ENCODE measurements around the gene ZNF682. TPM values are rescaled to one million over a fixed set of nuclear protein-coding genes. Genes with fewer than 3 reads are reported as not detected.

ZNF682 gene
- total RNA-seq, 1 experiment from 2014 or later: 4.5 TPM

DNA sequence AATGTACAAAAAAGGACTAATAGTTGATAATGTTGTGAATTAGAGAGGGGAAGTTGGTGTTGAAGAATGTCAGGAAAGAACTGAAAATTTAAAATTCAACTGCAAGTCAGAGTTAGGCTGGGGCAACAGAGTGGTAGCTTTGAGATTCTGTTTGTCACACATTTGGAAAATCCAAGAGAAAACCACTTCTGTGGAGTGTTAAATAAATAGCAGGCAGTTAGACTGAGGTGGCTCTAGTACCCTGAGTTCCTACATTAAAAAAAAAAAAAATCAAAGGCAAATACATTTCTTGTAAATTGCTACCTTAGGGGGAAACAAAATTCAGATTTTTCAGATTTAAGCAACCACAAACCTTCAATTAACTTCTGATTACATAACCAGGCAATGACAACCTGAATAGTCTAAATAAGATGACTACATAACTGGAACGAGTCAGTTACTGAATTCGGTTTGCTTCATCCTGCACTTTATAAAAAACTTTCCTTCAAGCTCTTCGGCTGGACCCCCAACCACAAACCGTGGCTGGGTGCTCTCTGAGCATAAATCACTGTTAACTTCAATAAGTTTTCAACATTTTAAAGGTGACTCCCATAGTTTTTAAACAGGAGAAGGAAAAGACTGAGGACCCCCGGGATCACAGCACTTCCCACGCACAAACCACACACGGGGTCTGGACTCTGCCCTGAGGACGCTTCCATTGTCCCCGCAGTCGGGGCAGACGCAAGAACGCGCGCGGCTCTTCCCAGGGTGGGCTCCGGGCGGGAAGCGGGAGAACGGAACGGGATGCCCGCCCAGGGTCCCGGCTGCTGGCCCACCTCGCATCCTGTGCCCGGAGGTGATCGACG lies 725 bp downstream of the ZNF682 start:
- Histone ChIP-seq H3K4me3 (ENCODE audit: low read depth in 2 of 2, low read length in 2 of 2) (peak overlapping the region; percentile 71 to 82), H3K27ac (ENCODE audit: low read length) (peak overlapping the region; percentile 78), H3K9me3 (ENCODE audit: control insufficient read depth, insufficient read depth, low read depth, low read length) (no peaks in the 10 kb centered on the region), H3K27me3 (ENCODE audit: control insufficient read depth, insufficient read depth, low read length) (no peaks in the 10 kb centered on the region), H3K36me3 (ENCODE audit: control insufficient read depth, insufficient read depth, low read length) (no peaks in the 10 kb centered on the region), H3K4me1 (ENCODE audit: control insufficient read depth, insufficient read depth, low read length) (0 out of 2 replicates have a peak, but pooled peaks cover 6% of the 10 kb centered on the region)
- ATAC-seq (no peak; the same call in 1 of the 2 replicates), DNase-seq (ENCODE audit: low read depth, low spot score) (no peak)
- TF ChIP-seq, protein P1, sequence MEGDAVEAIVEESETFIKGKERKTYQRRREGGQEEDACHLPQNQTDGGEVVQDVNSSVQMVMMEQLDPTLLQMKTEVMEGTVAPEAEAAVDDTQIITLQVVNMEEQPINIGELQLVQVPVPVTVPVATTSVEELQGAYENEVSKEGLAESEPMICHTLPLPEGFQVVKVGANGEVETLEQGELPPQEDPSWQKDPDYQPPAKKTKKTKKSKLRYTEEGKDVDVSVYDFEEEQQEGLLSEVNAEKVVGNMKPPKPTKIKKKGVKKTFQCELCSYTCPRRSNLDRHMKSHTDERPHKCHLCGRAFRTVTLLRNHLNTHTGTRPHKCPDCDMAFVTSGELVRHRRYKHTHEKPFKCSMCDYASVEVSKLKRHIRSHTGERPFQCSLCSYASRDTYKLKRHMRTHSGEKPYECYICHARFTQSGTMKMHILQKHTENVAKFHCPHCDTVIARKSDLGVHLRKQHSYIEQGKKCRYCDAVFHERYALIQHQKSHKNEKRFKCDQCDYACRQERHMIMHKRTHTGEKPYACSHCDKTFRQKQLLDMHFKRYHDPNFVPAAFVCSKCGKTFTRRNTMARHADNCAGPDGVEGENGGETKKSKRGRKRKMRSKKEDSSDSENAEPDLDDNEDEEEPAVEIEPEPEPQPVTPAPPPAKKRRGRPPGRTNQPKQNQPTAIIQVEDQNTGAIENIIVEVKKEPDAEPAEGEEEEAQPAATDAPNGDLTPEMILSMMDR (IDR thresholded peaks at IDR 0.05): no peak
- no peak for TF ChIP-seq SIN3A (IDR thresholded peaks at IDR 0.05; ENCODE audit: borderline replicate concordance, insufficient read depth, low read depth, low read length)
- no peak for TF ChIP-seq POLR2AphosphoS5 (IDR thresholded peaks at IDR 0.05; ENCODE audit: low read depth, low read length)
- TF ChIP-seq TCF7L2 (IDR thresholded peaks at IDR 0.05; ENCODE audit: low read depth, low read length): no peak
- TF ChIP-seq, protein P2, sequence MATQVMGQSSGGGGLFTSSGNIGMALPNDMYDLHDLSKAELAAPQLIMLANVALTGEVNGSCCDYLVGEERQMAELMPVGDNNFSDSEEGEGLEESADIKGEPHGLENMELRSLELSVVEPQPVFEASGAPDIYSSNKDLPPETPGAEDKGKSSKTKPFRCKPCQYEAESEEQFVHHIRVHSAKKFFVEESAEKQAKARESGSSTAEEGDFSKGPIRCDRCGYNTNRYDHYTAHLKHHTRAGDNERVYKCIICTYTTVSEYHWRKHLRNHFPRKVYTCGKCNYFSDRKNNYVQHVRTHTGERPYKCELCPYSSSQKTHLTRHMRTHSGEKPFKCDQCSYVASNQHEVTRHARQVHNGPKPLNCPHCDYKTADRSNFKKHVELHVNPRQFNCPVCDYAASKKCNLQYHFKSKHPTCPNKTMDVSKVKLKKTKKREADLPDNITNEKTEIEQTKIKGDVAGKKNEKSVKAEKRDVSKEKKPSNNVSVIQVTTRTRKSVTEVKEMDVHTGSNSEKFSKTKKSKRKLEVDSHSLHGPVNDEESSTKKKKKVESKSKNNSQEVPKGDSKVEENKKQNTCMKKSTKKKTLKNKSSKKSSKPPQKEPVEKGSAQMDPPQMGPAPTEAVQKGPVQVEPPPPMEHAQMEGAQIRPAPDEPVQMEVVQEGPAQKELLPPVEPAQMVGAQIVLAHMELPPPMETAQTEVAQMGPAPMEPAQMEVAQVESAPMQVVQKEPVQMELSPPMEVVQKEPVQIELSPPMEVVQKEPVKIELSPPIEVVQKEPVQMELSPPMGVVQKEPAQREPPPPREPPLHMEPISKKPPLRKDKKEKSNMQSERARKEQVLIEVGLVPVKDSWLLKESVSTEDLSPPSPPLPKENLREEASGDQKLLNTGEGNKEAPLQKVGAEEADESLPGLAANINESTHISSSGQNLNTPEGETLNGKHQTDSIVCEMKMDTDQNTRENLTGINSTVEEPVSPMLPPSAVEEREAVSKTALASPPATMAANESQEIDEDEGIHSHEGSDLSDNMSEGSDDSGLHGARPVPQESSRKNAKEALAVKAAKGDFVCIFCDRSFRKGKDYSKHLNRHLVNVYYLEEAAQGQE (IDR thresholded peaks at IDR 0.05; ENCODE audit: insufficient read depth in 1 of 2, low read depth in 2 of 2, low read length in 1 of 2): no peak
- intact Hi-C loops (cut with micrococcal nuclease; ENCODE audit: unreplicated experiment): no loop called here
- BruUV-seq (replicated peaks): no TSS peak
- CTCF ChIA-PET: no interaction called here
- in situ Hi-C loops (cut with HindIII; ENCODE audit: low pct_unique_long_range_greater_than_20kb, low sequenced_read_pairs): no loop called here
- POLR2A ChIA-PET: interaction anchor here (0.6 kb wide), 1 partner anchor 386 kb away, joined by 5 read pairs; no protein-coding TSS in a partner anchor

DNA sequence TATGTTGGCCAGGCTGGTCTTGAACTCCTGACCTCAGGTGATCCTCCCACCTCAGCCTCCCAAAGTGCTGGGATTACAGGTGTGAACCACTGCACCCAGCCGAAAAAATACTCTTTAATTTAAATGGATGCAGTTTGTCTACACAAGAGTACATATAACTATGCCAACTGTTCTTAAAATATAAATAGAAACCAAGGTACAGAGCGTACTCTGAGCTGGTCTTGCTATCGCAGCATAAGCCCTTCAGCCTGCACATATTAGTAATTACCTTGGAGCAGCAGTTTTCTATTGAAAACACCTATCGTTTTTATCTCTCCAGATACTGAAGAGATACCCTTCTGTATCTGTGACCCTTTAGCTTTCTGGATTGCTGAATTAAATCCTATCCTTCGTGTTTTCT lies 3.4 kb downstream of the ZNF682 start:
- no peak for TF ChIP-seq TCF7L2 (IDR thresholded peaks at IDR 0.05; ENCODE audit: low read depth, low read length)
- DNase-seq (ENCODE audit: low read depth, low spot score): no peak
- Histone ChIP-seq H3K9me3 (ENCODE audit: control insufficient read depth, insufficient read depth, low read depth, low read length) (no peaks in the 10 kb centered on the region), H3K4me1 (ENCODE audit: control insufficient read depth, insufficient read depth, low read length) (0 out of 2 replicates have a peak, but pooled peaks cover 6% of the 10 kb centered on the region), H3K4me3 (ENCODE audit: low read depth in 2 of 2, low read length in 2 of 2) (no peak overlapping the region), H3K27me3 (ENCODE audit: control insufficient read depth, insufficient read depth, low read length) (no peaks in the 10 kb centered on the region), H3K27ac (ENCODE audit: low read length) (no peak overlapping the region), H3K36me3 (ENCODE audit: control insufficient read depth, insufficient read depth, low read length) (no peaks in the 10 kb centered on the region)
- ChIA-PET CTCF (no interaction called here), POLR2A (no interaction called here)
- no TSS peak for BruUV-seq (replicated peaks)
- ATAC-seq: no peak
- in situ Hi-C loops (cut with HindIII; ENCODE audit: low pct_unique_long_range_greater_than_20kb, low sequenced_read_pairs) (no loop called here), intact Hi-C loops (cut with micrococcal nuclease; ENCODE audit: unreplicated experiment) (no loop called here)

DNA sequence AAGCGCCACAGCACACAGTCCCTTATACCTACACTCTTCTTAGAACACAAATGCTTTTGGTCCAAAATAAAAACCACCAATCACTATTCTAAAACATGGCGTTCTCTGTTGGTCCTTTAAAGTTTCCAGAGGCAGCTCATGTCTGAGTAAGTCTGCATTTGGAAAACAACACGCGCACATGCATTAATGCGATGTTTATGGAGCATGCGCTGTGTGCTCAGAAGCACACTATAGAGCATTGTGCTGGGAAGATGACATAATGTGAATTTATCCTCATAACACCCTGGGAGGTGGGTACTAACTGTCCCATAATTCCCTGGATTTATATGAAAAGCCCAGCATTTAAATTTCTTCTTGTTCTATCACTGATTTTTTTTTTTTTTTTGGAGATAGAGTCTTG lies 10.7 kb downstream of the ZNF682 start:
- no peak for ATAC-seq
- in situ Hi-C loops (cut with HindIII; ENCODE audit: low pct_unique_long_range_greater_than_20kb, low sequenced_read_pairs) (no loop called here), intact Hi-C loops (cut with micrococcal nuclease; ENCODE audit: unreplicated experiment) (no loop called here)
- H3K4me3 ChIP-seq (ENCODE audit: low read depth in 2 of 2, low read length in 2 of 2): no peak overlapping the region
- H3K9me3 ChIP-seq (ENCODE audit: control insufficient read depth, insufficient read depth, low read depth, low read length): no peaks in the 10 kb centered on the region
- H3K27me3 ChIP-seq (ENCODE audit: control insufficient read depth, insufficient read depth, low read length): no peaks in the 10 kb centered on the region
- no peak overlapping the region for H3K27ac ChIP-seq (ENCODE audit: low read length)
- BruUV-seq (replicated peaks): no TSS peak
- DNase-seq (ENCODE audit: low read depth, low spot score): no peak
- no peak for TF ChIP-seq POLR2AphosphoS5 (IDR thresholded peaks at IDR 0.05; ENCODE audit: low read depth, low read length)
- TF ChIP-seq, protein P2 (IDR thresholded peaks at IDR 0.05; ENCODE audit: insufficient read depth in 1 of 2, low read depth in 2 of 2, low read length in 1 of 2): no peak
- TF ChIP-seq, protein P1 (IDR thresholded peaks at IDR 0.05): no peak
- no peak for TF ChIP-seq TCF7L2 (IDR thresholded peaks at IDR 0.05; ENCODE audit: low read depth, low read length)
- TF ChIP-seq SIN3A (IDR thresholded peaks at IDR 0.05; ENCODE audit: borderline replicate concordance, insufficient read depth, low read depth, low read length): no peak
- no peaks in the 10 kb centered on the region for H3K4me1 ChIP-seq (ENCODE audit: control insufficient read depth, insufficient read depth, low read length)
- ChIA-PET POLR2A (no interaction called here), CTCF (no interaction called here)
- H3K36me3 ChIP-seq (ENCODE audit: control insufficient read depth, insufficient read depth, low read length): no peaks in the 10 kb centered on the region

Measured in Panc1 (cell line).